HEK293 (cell line): ENCODE results near the gene CRTC2.
A peak's percentile ranks its signal among the peaks of the same experiment; 100 is the strongest.

Experiments
- CTCF ChIA-PET: fragments of 350-600 bp; formaldehyde crosslinking; extraction: SDS; loops from one replicate; lab custom pipeline; 2021; ENCODE audit warnings: antibody characterized with exemption; lab: Yijun Ruan, JAX
- POLR2A ChIA-PET: fragments of 300-600 bp; formaldehyde crosslinking; extraction: SDS; loops from one replicate; lab custom pipeline; 2020; ENCODE audit warnings: antibody characterized with exemption, inconsistent platforms; lab: Yijun Ruan, JAX
- H3K27ac ChIP-seq: fragments of 200-500 bp; sonication (Bioruptor generic); 2 replicates; pipeline ENCODE4 v1.5.1; 2014; ENCODE audit warnings: low read depth, low read length, control low read depth, inconsistent platforms; ENCODE audit errors: extremely low read depth
- H3K36me3 ChIP-seq, 2 experiments: fragments of 200-500 bp in 1 of 2; sonication (Bioruptor generic) in 1 of 2; 1 replicate in 1 of 2; 2 replicates in 1 of 2; pipeline ENCODE4 v1.5.1; 2014 to 2017; ENCODE audit warnings: inconsistent platforms in 2 of 2, low read length in 2 of 2; ENCODE audit not compliant: control insufficient read depth in 2 of 2, insufficient read depth in 1 of 2
- H3K4me1 ChIP-seq: fragments of 200-500 bp; sonication (Bioruptor generic); 2 replicates; pipeline ENCODE4 v1.5.1; 2014; ENCODE audit warnings: mild to moderate bottlenecking, low read length, inconsistent platforms; ENCODE audit not compliant: control insufficient read depth, insufficient read depth
- H3K4me3 ChIP-seq: 2 replicates; pipeline ENCODE4 v1.5.1; 2011; ENCODE audit warnings: low read depth, mild to moderate bottlenecking, control low read depth, low read length, moderate library complexity
- H3K9me3 ChIP-seq: fragments of 200-500 bp; sonication (Bioruptor generic); 2 replicates; pipeline ENCODE4 v1.5.1; 2014; ENCODE audit warnings: low read depth, low read length, inconsistent platforms; ENCODE audit not compliant: control insufficient read depth, insufficient read depth
- BCL6B ChIP-seq: fragments of 450-650 bp; formaldehyde crosslinking; IDR thresholded peaks from 2 replicates; pipeline ENCODE4 v1.5.1; 2017; ENCODE audit warnings: missing biosample characterization, missing genetic modification characterization
- RBAK ChIP-seq: fragments of 450-650 bp; formaldehyde crosslinking; IDR thresholded peaks from 2 replicates; pipeline ENCODE4 v1.5.1; 2016; ENCODE audit warnings: missing biosample characterization, missing genetic modification characterization
- ZBTB11 ChIP-seq: fragments of 450-650 bp; formaldehyde crosslinking; conservative IDR thresholded peaks from 2 replicates; pipeline ENCODE4 v1.5.1; 2016; ENCODE audit warnings: low read depth, missing biosample characterization, missing genetic modification characterization
- ZBTB17 ChIP-seq: fragments of 450-650 bp; formaldehyde crosslinking; IDR thresholded peaks from 2 replicates; pipeline ENCODE4 v1.5.1; 2016; ENCODE audit warnings: missing biosample characterization, missing genetic modification characterization
- ZFP3 ChIP-seq: fragments of 450-650 bp; formaldehyde crosslinking; IDR thresholded peaks from 2 replicates; pipeline ENCODE4 v1.5.1; 2016; ENCODE audit warnings: low read depth, missing biosample characterization, missing genetic modification characterization
- ZNF10 ChIP-seq: fragments of 450-650 bp; formaldehyde crosslinking; IDR thresholded peaks from 2 replicates; pipeline ENCODE4 v1.5.1; 2017; ENCODE audit warnings: missing biosample characterization, missing genetic modification characterization
- ZNF114 ChIP-seq: fragments of 450-650 bp; formaldehyde crosslinking; IDR thresholded peaks from 2 replicates; pipeline ENCODE4 v1.5.0; 2017; ENCODE audit warnings: missing biosample characterization, missing genetic modification characterization
- ZNF133 ChIP-seq: fragments of 450-650 bp; formaldehyde crosslinking; IDR thresholded peaks from 2 replicates; pipeline ENCODE4 v1.5.1; 2016; ENCODE audit warnings: missing biosample characterization, missing genetic modification characterization
- ZNF138 ChIP-seq: fragments of 450-650 bp; formaldehyde crosslinking; IDR thresholded peaks from 2 replicates; pipeline ENCODE4 v1.5.1; 2016; ENCODE audit warnings: missing biosample characterization, missing genetic modification characterization, borderline replicate concordance
- ZNF146 ChIP-seq: fragments of 450-650 bp; formaldehyde crosslinking; IDR thresholded peaks from 2 replicates; pipeline ENCODE4 v1.5.1; 2016; ENCODE audit warnings: missing biosample characterization, missing genetic modification characterization
- ZNF16 ChIP-seq: fragments of 450-650 bp; formaldehyde crosslinking; IDR thresholded peaks from 2 replicates; pipeline ENCODE4 v1.5.1; 2016; ENCODE audit warnings: low read depth, missing biosample characterization, missing genetic modification characterization
- ZNF211 ChIP-seq: fragments of 450-650 bp; formaldehyde crosslinking; IDR thresholded peaks from 2 replicates; pipeline ENCODE4 v1.5.1; 2016; ENCODE audit warnings: low read depth, missing biosample characterization, missing genetic modification characterization
- ZNF223 ChIP-seq: fragments of 450-650 bp; formaldehyde crosslinking; IDR thresholded peaks from 2 replicates; pipeline ENCODE4 v1.5.1; 2016; ENCODE audit warnings: missing biosample characterization, missing genetic modification characterization
- ZNF350 ChIP-seq: fragments of 450-650 bp; formaldehyde crosslinking; IDR thresholded peaks from 2 replicates; pipeline ENCODE4 v1.5.0; 2017; ENCODE audit warnings: missing biosample characterization, mild to moderate bottlenecking, missing genetic modification characterization
- ZNF354C ChIP-seq: fragments of 450-650 bp; formaldehyde crosslinking; IDR thresholded peaks from 2 replicates; pipeline ENCODE4 v1.5.1; 2016; ENCODE audit warnings: missing biosample characterization, missing genetic modification characterization, low read depth, borderline replicate concordance
- ZNF426 ChIP-seq: fragments of 450-650 bp; formaldehyde crosslinking; IDR thresholded peaks from 2 replicates; pipeline ENCODE4 v1.5.1; 2017; ENCODE audit warnings: missing biosample characterization, missing genetic modification characterization, mild to moderate bottlenecking, inconsistent platforms, moderate library complexity
- ZNF549 ChIP-seq: fragments of 450-650 bp; IDR thresholded peaks from 2 replicates; pipeline ENCODE4 v1.5.1; 2018; ENCODE audit warnings: missing biosample characterization, missing genetic modification characterization, mild to moderate bottlenecking, inconsistent platforms, moderate library complexity
- ZNF555 ChIP-seq: fragments of 450-650 bp; formaldehyde crosslinking; conservative IDR thresholded peaks from 2 replicates; pipeline ENCODE4 v1.5.1; 2017; ENCODE audit warnings: missing biosample characterization, mild to moderate bottlenecking, missing genetic modification characterization, inconsistent platforms
- ZNF585B ChIP-seq: fragments of 450-650 bp; formaldehyde crosslinking; IDR thresholded peaks from 2 replicates; pipeline ENCODE4 v1.5.1; 2016; ENCODE audit warnings: missing biosample characterization, missing genetic modification characterization
- ZNF600 ChIP-seq: fragments of 450-650 bp; formaldehyde crosslinking; IDR thresholded peaks from 2 replicates; pipeline ENCODE4 v1.5.1; 2016; ENCODE audit warnings: missing biosample characterization, missing genetic modification characterization
- ZNF623 ChIP-seq: fragments of 450-650 bp; formaldehyde crosslinking; IDR thresholded peaks from 2 replicates; pipeline ENCODE4 v1.5.1; 2016; ENCODE audit warnings: missing biosample characterization, missing genetic modification characterization
- ZNF626 ChIP-seq: fragments of 450-650 bp; sonication (Bioruptor Pico); formaldehyde crosslinking; IDR thresholded peaks from 2 replicates; pipeline ENCODE4 v1.5.1; 2018; ENCODE audit warnings: missing biosample characterization, missing genetic modification characterization, inconsistent platforms
- ZNF660 ChIP-seq: fragments of 450-650 bp; IDR thresholded peaks from 2 replicates; pipeline ENCODE4 v1.5.1; 2018; ENCODE audit warnings: missing biosample characterization, mild to moderate bottlenecking, missing genetic modification characterization
- ZNF785 ChIP-seq: fragments of 450-650 bp; formaldehyde crosslinking; IDR thresholded peaks from 2 replicates; pipeline ENCODE4 v1.5.1; 2016; ENCODE audit warnings: missing biosample characterization, missing genetic modification characterization

The CRTC2 gene

GRCh38 chr1:153922076-153922971, 36.1 kb downstream of the CRTC2 start (continued):
- TF ChIP-seq ZBTB11 (tag by site-specific recombination), result peak; percentile 27; the same call in 1 of the 2 replicates
- TF ChIP-seq ZNF626 (tag by site-specific recombination), result no peak
- TF ChIP-seq ZNF785 (tag by site-specific recombination), result no peak
- no peak for TF ChIP-seq ZNF133
- no peak for TF ChIP-seq ZNF623
- TF ChIP-seq ZNF549 (tag by site-specific recombination), result no peak
- TF ChIP-seq ZNF138 (tag by site-specific recombination), result no peak
- no peak for TF ChIP-seq ZNF350 (tag by site-specific recombination)
- no peak for TF ChIP-seq RBAK (tag by site-specific recombination)
- no peak for TF ChIP-seq ZNF555
- TF ChIP-seq ZNF114 (tag by site-specific recombination), result no peak
- TF ChIP-seq ZNF10 (tag by site-specific recombination), result peak; percentile 69; the same call in 1 of the 2 replicates
- no peak for TF ChIP-seq ZNF211 (tag by site-specific recombination)
- no peak for TF ChIP-seq ZBTB17 (tag by site-specific recombination)
- no peak for TF ChIP-seq ZNF426
- no peak for TF ChIP-seq ZNF354C
- TF ChIP-seq BCL6B, result no peak
- TF ChIP-seq ZNF223 (tag by site-specific recombination), result no peak
- TF ChIP-seq ZFP3 (tag by site-specific recombination), result no peak
- no peak for TF ChIP-seq ZNF16
- TF ChIP-seq ZNF585B, result no peak
- TF ChIP-seq ZNF146, result no peak

- peaks cover 0 to 17% of the 10 kb centered on the region in 2 experiments; a peak in 2 of 3 replicates for H3K36me3 ChIP-seq
- H3K4me1 ChIP-seq, result peaks cover 4% of the 10 kb centered on the region
- H3K4me3 ChIP-seq, result peak overlapping the region; percentile 95
- TF ChIP-seq BCL6B (no peak), ZNF600 (tag by site-specific recombination) (peak; percentile 51; the same call in 1 of the 2 replicates), ZNF660 (tag by site-specific recombination) (0 out of 2 replicates have a peak, but pooled peaks have one; percentile 18)
- peak overlapping the region; percentile 68 for H3K27ac ChIP-seq
- H3K9me3 ChIP-seq, result no peaks in the 10 kb centered on the region
- ChIA-PET POLR2A (interaction anchor here (0.6 to 3.9 kb wide), 9 partner anchors 8 to 138 kb away, joined by 3 to 31 read pairs (median 16); partner anchors contain the start of genes CREB3L4, DENND4B, JTB and RPS27), CTCF (interaction anchor here (0.6 to 1.0 kb wide), 3 partner anchors 24 to 171 kb away, joined by 3 read pairs; no protein-coding TSS in a partner anchor)
Measured at GRCh38 chr1:153921803-153922075, 36.7 kb downstream of the CRTC2 start.
